ENCODE data around the gene DRP2.

DNA sequence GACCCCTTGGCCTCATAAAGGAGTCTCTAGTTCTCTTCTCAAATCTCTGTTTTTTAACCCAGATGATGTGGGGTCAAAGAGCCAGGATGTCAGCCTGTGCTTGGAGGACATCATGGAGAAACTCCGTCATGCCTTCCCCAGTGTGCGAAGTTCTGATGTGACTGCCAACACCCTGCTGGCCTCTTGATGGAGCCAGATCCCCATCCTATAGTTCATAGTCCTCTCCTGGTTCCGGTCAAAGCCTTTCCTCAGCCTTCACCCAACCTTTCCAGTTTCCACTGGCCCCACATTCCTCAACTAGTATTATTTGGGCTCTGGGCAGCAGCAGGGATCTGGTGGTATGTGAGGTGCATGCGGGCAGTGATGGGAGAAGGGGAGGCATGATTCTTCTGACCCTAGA is 40.8 kb downstream of the DRP2 start:
- TF ChIP-seq, protein P1, sequence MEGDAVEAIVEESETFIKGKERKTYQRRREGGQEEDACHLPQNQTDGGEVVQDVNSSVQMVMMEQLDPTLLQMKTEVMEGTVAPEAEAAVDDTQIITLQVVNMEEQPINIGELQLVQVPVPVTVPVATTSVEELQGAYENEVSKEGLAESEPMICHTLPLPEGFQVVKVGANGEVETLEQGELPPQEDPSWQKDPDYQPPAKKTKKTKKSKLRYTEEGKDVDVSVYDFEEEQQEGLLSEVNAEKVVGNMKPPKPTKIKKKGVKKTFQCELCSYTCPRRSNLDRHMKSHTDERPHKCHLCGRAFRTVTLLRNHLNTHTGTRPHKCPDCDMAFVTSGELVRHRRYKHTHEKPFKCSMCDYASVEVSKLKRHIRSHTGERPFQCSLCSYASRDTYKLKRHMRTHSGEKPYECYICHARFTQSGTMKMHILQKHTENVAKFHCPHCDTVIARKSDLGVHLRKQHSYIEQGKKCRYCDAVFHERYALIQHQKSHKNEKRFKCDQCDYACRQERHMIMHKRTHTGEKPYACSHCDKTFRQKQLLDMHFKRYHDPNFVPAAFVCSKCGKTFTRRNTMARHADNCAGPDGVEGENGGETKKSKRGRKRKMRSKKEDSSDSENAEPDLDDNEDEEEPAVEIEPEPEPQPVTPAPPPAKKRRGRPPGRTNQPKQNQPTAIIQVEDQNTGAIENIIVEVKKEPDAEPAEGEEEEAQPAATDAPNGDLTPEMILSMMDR (IDR thresholded peaks at IDR 0.05) = peak in 1 of 6 experiments; percentile 34
- TF ChIP-seq POLR2A (IDR thresholded peaks at IDR 0.05) = no peak

Measured in esophagus squamous epithelium (tissue), 4 donors.